Neural cell (in vitro differentiated cells): ENCODE results near the gene ZSWIM6. TPM values are rescaled to one million over a fixed set of nuclear protein-coding genes. Genes with fewer than 3 reads are reported as not detected.

Experiments
- H2AFZ ChIP-seq: fragments of 200-600, 300-800 bp; sonication (generic), shearing (Covaris generic); 2 replicates; pipeline ENCODE4 v1.6.0; 2014; ENCODE audit warnings: low read depth, mild to moderate bottlenecking, antibody characterized with exemption, low read length, moderate library complexity
- H3F3A ChIP-seq: fragments of 200-600 bp; shearing (Covaris generic); 2 replicates; pipeline ENCODE4 v1.6.1; 2016; ENCODE audit warnings: mild to moderate bottlenecking, moderate library complexity, mixed read lengths, antibody characterized with exemption, low read length; ENCODE audit not compliant: insufficient read depth, poor library complexity, severe bottlenecking
- H3K27ac ChIP-seq: fragments of 200-600, 300-800 bp; sonication (generic), shearing (Covaris generic); 2 replicates; pipeline ENCODE4 v1.5.1; 2014; ENCODE audit warnings: mild to moderate bottlenecking, low read length, moderate library complexity
- H3K27me3 ChIP-seq: fragments of 300-800, 200-600 bp; sonication (generic), shearing (Covaris generic); 2 replicates; pipeline ENCODE4 v1.6.0; 2014; ENCODE audit warnings: mild to moderate bottlenecking, low read depth, low read length, moderate library complexity; ENCODE audit not compliant: insufficient read depth
- H3K36me3 ChIP-seq: fragments of 300-800, 200-600 bp; sonication (generic), shearing (Covaris generic); 2 replicates; pipeline ENCODE4 v1.5.1; 2014; ENCODE audit warnings: mild to moderate bottlenecking, antibody characterized with exemption, low read length, moderate library complexity; ENCODE audit not compliant: insufficient read depth
- H3K4me2 ChIP-seq: fragments of 300-800, 200-600 bp; sonication (generic), shearing (Covaris generic); 2 replicates; pipeline ENCODE4 v1.6.0; 2014; ENCODE audit warnings: mild to moderate bottlenecking, low read length
- H3K4me3 ChIP-seq: fragments of 300-800, 200-600 bp; sonication (generic), shearing (Covaris generic); 2 replicates; pipeline ENCODE4 v1.5.1; 2014; ENCODE audit warnings: mild to moderate bottlenecking, low read length, moderate library complexity
- H3K79me2 ChIP-seq: fragments of 200-600 bp; shearing (Covaris generic); replicated peaks from 2 replicates; pipeline ENCODE4 v1.6.0; 2014; ENCODE audit warnings: mild to moderate bottlenecking, low read length, moderate library complexity; ENCODE audit not compliant: insufficient read depth
- H3K9ac ChIP-seq: fragments of 300-800, 200-600 bp; sonication (generic), shearing (Covaris generic); 2 replicates; pipeline ENCODE4 v1.6.1; 2016; ENCODE audit warnings: mild to moderate bottlenecking, low read length, mixed read lengths
- H3K9me2 ChIP-seq: fragments of 200-600 bp; shearing (Covaris generic); 2 replicates; pipeline ENCODE4 v1.6.1; 2016; ENCODE audit warnings: mild to moderate bottlenecking, low read length, mixed read lengths; ENCODE audit not compliant: insufficient read depth
- H3K9me3 ChIP-seq: fragments of 200-600, 300-800 bp; sonication (generic), shearing (Covaris generic); 2 replicates; pipeline ENCODE4 v1.6.1; 2016; ENCODE audit warnings: mild to moderate bottlenecking, mixed run types, low read length, moderate library complexity, mixed read lengths
- H4K20me1 ChIP-seq: fragments of 200-600 bp; shearing (Covaris generic); 2 replicates; pipeline ENCODE4 v1.6.1; 2016; ENCODE audit warnings: mild to moderate bottlenecking, mixed run types; ENCODE audit not compliant: insufficient read depth
- CTCF ChIP-seq: fragments of 450-650 bp; IDR thresholded peaks from 2 replicates; pipeline ENCODE4 v1.5.1; 2014; ENCODE audit warnings: antibody characterized with exemption, mild to moderate bottlenecking, moderate library complexity; ENCODE audit not compliant: poor library complexity, severe bottlenecking
- EP300 ChIP-seq: fragments of 450-650 bp; conservative IDR thresholded peaks from 2 replicates; pipeline ENCODE4 v1.6.1; 2014; ENCODE audit warnings: antibody characterized with exemption, mild to moderate bottlenecking, moderate library complexity; ENCODE audit not compliant: poor library complexity, severe bottlenecking
- EZH2 ChIP-seq: fragments of 200-600, 300-800 bp; shearing (Covaris generic), sonication (generic); IDR thresholded peaks from 2 replicates; pipeline ENCODE4 v1.6.1; 2014; ENCODE audit warnings: antibody characterized with exemption, low read length, borderline replicate concordance, mild to moderate bottlenecking; ENCODE audit not compliant: insufficient read depth, poor library complexity, severe bottlenecking
- MXI1 ChIP-seq: fragments of 450-650 bp; conservative IDR thresholded peaks from 2 replicates; pipeline ENCODE4 v1.6.1; 2014; ENCODE audit warnings: antibody characterized with exemption, mild to moderate bottlenecking; ENCODE audit not compliant: poor library complexity, severe bottlenecking
- POLR2AphosphoS5 ChIP-seq: IDR thresholded peaks from 2 replicates; pipeline ENCODE4 v1.6.1; 2012
- RAD21 ChIP-seq: fragments of 450-650 bp; conservative IDR thresholded peaks from 2 replicates; pipeline ENCODE4 v1.6.1; 2014; ENCODE audit warnings: antibody characterized with exemption, mild to moderate bottlenecking, moderate library complexity
- REST ChIP-seq: IDR thresholded peaks from 2 replicates; pipeline ENCODE4 v1.6.1; 2012; ENCODE audit warnings: borderline replicate concordance
- SMC3 ChIP-seq: fragments of 450-650 bp; conservative IDR thresholded peaks from 2 replicates; pipeline ENCODE4 v1.6.1; 2014; ENCODE audit warnings: antibody characterized with exemption, mild to moderate bottlenecking, moderate library complexity; ENCODE audit not compliant: poor library complexity
- TAF1 ChIP-seq: IDR thresholded peaks from 2 replicates; pipeline ENCODE4 v1.6.1; 2012; ENCODE audit warnings: low read depth
- polyA plus RNA-seq: library from polyadenylated mRNA; depleted of rRNA; stranded (reverse); fragments of >200 nt; gene quantifications from 2 replicates; pipeline ENCODE4 v1.2.3, GENCODE V29; 2014

Gene ZSWIM6
- polyA plus RNA-seq, 1 donor from 2014 or later: 43.6 TPM

- Histone ChIP-seq H3K4me3 (no peak overlapping the region), H2AFZ (no peak overlapping the region), H3K9me2 (no peaks in the 10 kb centered on the region), H3K27ac (no peak overlapping the region), H3K4me2 (no peak overlapping the region), H3K27me3 (no peaks in the 10 kb centered on the region), H4K20me1 (peaks cover 18% of the 10 kb centered on the region), H3K79me2 (peaks cover 100% of the 10 kb centered on the region), H3F3A (no peaks in the 10 kb centered on the region), H3K9ac (no peak overlapping the region), H3K9me3 (no peaks in the 10 kb centered on the region), H3K36me3 (no peaks in the 10 kb centered on the region)
- TF ChIP-seq EZH2: no peak
- TF ChIP-seq RAD21: no peak
- no peak for TF ChIP-seq TAF1
- no peak for TF ChIP-seq SMC3
- TF ChIP-seq CTCF: no peak
- TF ChIP-seq EP300: no peak
- TF ChIP-seq REST: no peak
- no peak for TF ChIP-seq POLR2AphosphoS5
- TF ChIP-seq MXI1: no peak
These were observed 10.0 kb downstream of the ZSWIM6 start for GRCh38 chr5:61342071-61342501.

GRCh38 chr5:61344187-61344944 is 12.3 kb downstream of the ZSWIM6 start:
- no peak overlapping the region for H3K4me2 ChIP-seq
- H3K27ac ChIP-seq: no peak overlapping the region
- H4K20me1 ChIP-seq: peaks cover 21% of the 10 kb centered on the region
- H3K9me3 ChIP-seq: no peaks in the 10 kb centered on the region
- TF ChIP-seq EZH2 (no peak), REST (no peak), EP300 (no peak)
- H3F3A ChIP-seq: no peaks in the 10 kb centered on the region
- H3K9ac ChIP-seq: no peak overlapping the region
- no peaks in the 10 kb centered on the region for H3K36me3 ChIP-seq
- H3K79me2 ChIP-seq: peaks cover 100% of the 10 kb centered on the region
- H3K4me3 ChIP-seq: no peak overlapping the region
- H3K27me3 ChIP-seq: no peaks in the 10 kb centered on the region
- no peak overlapping the region for H2AFZ ChIP-seq
- H3K9me2 ChIP-seq: no peaks in the 10 kb centered on the region
